IPS-NIHi7 (cell line): ENCODE measurements around the gene TMEM35B.
"Not testable (repeated sequence)": the region's sequence is repeated elsewhere in the genome, so short reads cannot be mapped to it uniquely, and the experiment has no call there.

ENCODE experiments used
- DNase-seq: peaks from one replicate; pipeline ENCODE4 v3.0.0; 2012; ENCODE audit warnings: mixed read lengths; ENCODE audit errors: extremely low spot score

The TMEM35B gene

GRCh38 chr1:34976384-34977209 is 8.6 kb downstream of the TMEM35B start:
- DNase-seq = no peak

GRCh38 chr1:34975771-34976170 is 9.4 kb downstream of the TMEM35B start:
- DNase-seq = no peak

- DNase-seq = no peak
Observed at GRCh38 chr1:34975338-34975737, 9.8 kb downstream of the TMEM35B start.

GRCh38 chr1:34974626-34975025 is 10.5 kb downstream of the TMEM35B start:
- DNase-seq = no peak

GRCh38 chr1:34973326-34973725 is 11.8 kb downstream of the TMEM35B start:
- no peak for DNase-seq

GRCh38 chr1:34970829-34971228 is 14.3 kb downstream of the TMEM35B start:
- peak; percentile 33 for DNase-seq

GRCh38 chr1:34970220-34970735 is 14.9 kb downstream of the TMEM35B start:
- DNase-seq = no peak

- not testable (repeated sequence) for DNase-seq
Observed at GRCh38 chr1:34968297-34968696, 16.9 kb downstream of the TMEM35B start.

- not testable (repeated sequence) for DNase-seq
Observed at GRCh38 chr1:34967672-34968071, 17.5 kb downstream of the TMEM35B start.

GRCh38 chr1:34965597-34965996 is 19.6 kb downstream of the TMEM35B start:
- no peak for DNase-seq

GRCh38 chr1:34950428-34950827 is 34.7 kb downstream of the TMEM35B start:
- no peak for DNase-seq

- not testable (repeated sequence) for DNase-seq
Observed at GRCh38 chr1:34948739-34949138, 36.4 kb downstream of the TMEM35B start.

- DNase-seq = not testable (repeated sequence)
Observed at GRCh38 chr1:34947641-34948314, 37.4 kb downstream of the TMEM35B start.

GRCh38 chr1:34946211-34946610 is 38.9 kb downstream of the TMEM35B start:
- no peak for DNase-seq

- not testable (repeated sequence) for DNase-seq
Observed at GRCh38 chr1:34941798-34942197, 43.3 kb downstream of the TMEM35B start.
